ENCODE measurements around the gene FTH1. TPM values are rescaled to one million over a fixed set of nuclear protein-coding genes. Genes with fewer than 3 reads are reported as not detected.

The FTH1 gene
- total and polyA plus RNA-seq, 2 of the 13 experiments (the other 11 are each of a cell fraction or from before 2014, with no cell fraction given), result 607 to 760 TPM

- H3K27me3 ChIP-seq (ENCODE audit: control insufficient read depth in 1 of 2, insufficient read depth in 2 of 2, low read length in 2 of 2), result no peaks in the 10 kb centered on the region; a peak in 1 of 5 replicates
- no peak for DNase-seq (ENCODE audit: low spot score)
- H3K4me2 ChIP-seq (ENCODE audit: low read depth, low read length), result peak overlapping the region; percentile 99
- no peak for FAIRE-seq
- H3K9me3 ChIP-seq (ENCODE audit: low read length), result no peaks in the 10 kb centered on the region
- peak overlapping the region; percentile 100 for H3K9ac ChIP-seq (ENCODE audit: insufficient read depth, low read depth, low read length)
- H3K4me1 ChIP-seq (ENCODE audit: insufficient read depth, low read length), result peaks cover 86% of the 10 kb centered on the region
- ChIA-PET CTCF (ENCODE audit: low intra/inter-chr PET ratio, low total read pairs) (no interaction called here), POLR2A (interaction anchor here (0.8 to 14.8 kb wide), 21 partner anchors 9 to 869 kb away, joined by 3 to 518 read pairs (median 8); partner anchors contain the start of genes BEST1 and FADS1)
- no peaks in the 10 kb centered on the region for H4K20me1 ChIP-seq (ENCODE audit: insufficient read depth, low read length)
- WGBS (ENCODE audit: low lambda C conversion rate), result 1% methylated on average over 7 of the region's 7 CpGs
- H3K4me3 ChIP-seq (replicated peaks in 1 of 3; ENCODE audit: insufficient read depth in 1 of 3, low read depth in 2 of 3, low read length in 3 of 3), result peak overlapping the region; percentile 65 to 72 (median 71)
- peak; percentile 23 for ATAC-seq
- in situ Hi-C loops (cut with HindIII; ENCODE audit: extremely low pct_ligation_motif_present, low pct_unique_long_range_greater_than_20kb) (no loop called here), intact Hi-C loops (cut with micrococcal nuclease; ENCODE audit: unreplicated experiment) (loop anchor here (1.0 to 2.0 kb wide), 2 partner anchors 9 to 83 kb away; no protein-coding TSS in a partner anchor)
- no peaks in the 10 kb centered on the region for H3K36me3 ChIP-seq (replicated peaks in 1 of 2; ENCODE audit: control insufficient read depth in 1 of 2, insufficient read depth in 2 of 2, low read length in 2 of 2)
- H3K27ac ChIP-seq (ENCODE audit: extremely low read length, insufficient read depth, low read length), result peak overlapping the region; percentile 100
- no peak overlapping the region for H2AFZ ChIP-seq (ENCODE audit: low read length)
- TSS peak; percentile 98 for BruUV-seq (replicated peaks)
- peaks cover 21% of the 10 kb centered on the region for H3K79me2 ChIP-seq (ENCODE audit: insufficient read depth, low read length)
- TF ChIP-seq KAT2B (IDR thresholded peaks at IDR 0.05; ENCODE audit: borderline replicate concordance, low read depth, low read length) (no peak), HNF4A (CRISPR knock-in tag; IDR thresholded peaks at IDR 0.05) (peak; percentile 93; the same call in 1 of the 2 replicates), FOXA3 (CRISPR knock-in tag; IDR thresholded peaks at IDR 0.05) (no peak; the same call in 1 of the 2 replicates), DRAP1 (CRISPR knock-in tag; IDR thresholded peaks at IDR 0.05) (peak; percentile 36; the same call in 1 of the 2 replicates), ZNF317 (CRISPR knock-in tag; IDR thresholded peaks at IDR 0.05) (peak; percentile 75), BORCS8-MEF2B (CRISPR knock-in tag; IDR thresholded peaks at IDR 0.05) (0 out of 2 replicates have a peak, but pooled peaks have one; percentile 21), PATZ1 (CRISPR knock-in tag; IDR thresholded peaks at IDR 0.05) (peak; percentile 67), ZBTB7B (CRISPR knock-in tag; IDR thresholded peaks at IDR 0.05) (peak; percentile 95), ZNF609 (CRISPR knock-in tag; IDR thresholded peaks at IDR 0.05; ENCODE audit: borderline replicate concordance) (peak; percentile 62; the same call in 1 of the 2 replicates), HNF4G (IDR thresholded peaks at IDR 0.05; ENCODE audit: borderline replicate concordance, low read depth, low read length) (peak; percentile 98), HNF4G (CRISPR knock-in tag; IDR thresholded peaks at IDR 0.05; ENCODE audit: borderline replicate concordance, low read depth) (peak; percentile 80; the same call in 1 of the 2 replicates), CEBPB (IDR thresholded peaks at IDR 0.05; ENCODE audit: borderline replicate concordance, low read depth, low read length) (0 out of 2 replicates have a peak, but pooled peaks have one; percentile 32), ISL2 (CRISPR knock-in tag; IDR thresholded peaks at IDR 0.05) (0 out of 2 replicates have a peak, but pooled peaks have one; percentile 9), ZNF597 (CRISPR knock-in tag; IDR thresholded peaks at IDR 0.05) (no peak), ZNF777 (CRISPR knock-in tag; IDR thresholded peaks at IDR 0.05) (0 out of 2 replicates have a peak, but pooled peaks have one; percentile 11), ZNF652 (CRISPR knock-in tag; IDR thresholded peaks at IDR 0.05; ENCODE audit: borderline replicate concordance, low read depth) (no peak)
These were observed 4.8 kb upstream of the FTH1 start for GRCh38 chr11:61972112-61972671.

Data from HepG2 (cell line).